ENCODE measurements around the gene PXYLP1. TPM values are rescaled to one million over a fixed set of nuclear protein-coding genes. Genes with fewer than 3 reads are reported as not detected.

PXYLP1 gene
- polyA plus RNA-seq, 1 donor from 2014 or later, result 109 TPM

DNA sequence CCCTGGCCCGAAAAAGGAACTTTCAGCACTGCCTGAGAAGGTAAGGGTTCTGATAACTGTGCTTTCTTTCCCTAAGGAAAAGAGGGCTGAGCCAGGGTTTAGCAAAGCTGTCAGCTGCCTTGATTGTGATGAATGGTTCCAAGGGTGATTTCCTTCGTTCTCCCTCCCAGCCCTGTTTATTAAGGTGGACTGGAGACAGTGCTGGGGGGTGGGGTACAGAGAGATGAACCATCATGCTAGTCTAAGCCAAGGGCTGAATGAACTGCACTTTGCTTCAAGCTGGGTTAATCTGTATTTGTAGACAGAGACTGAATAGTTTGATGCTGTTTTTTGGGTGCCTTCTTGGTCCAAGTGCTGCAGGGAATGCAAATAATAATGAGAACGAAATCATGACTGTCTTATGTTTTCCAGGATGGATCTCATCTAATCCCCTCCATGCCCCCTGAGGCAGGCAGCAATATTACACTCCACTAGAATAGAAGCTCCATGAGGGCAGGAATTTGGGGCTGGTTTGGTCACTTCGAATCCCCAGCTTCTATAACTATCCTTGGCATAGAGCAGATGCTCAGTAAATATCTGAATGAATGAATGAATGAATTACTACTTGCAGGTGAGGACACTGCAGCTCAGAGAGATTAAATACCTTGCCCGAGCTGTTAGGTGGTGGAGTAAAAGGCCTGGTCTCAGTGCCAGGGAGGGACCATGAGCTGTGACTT lies 10.9 kb downstream of the PXYLP1 start:
- no peak overlapping the region for H3K4me3 ChIP-seq (ENCODE audit: low read length)
- no peaks in the 10 kb centered on the region for H3K9me2 ChIP-seq (ENCODE audit: insufficient read depth, low read length)
- H3K4me2 ChIP-seq (ENCODE audit: low read length), result no peak overlapping the region
- no peaks in the 10 kb centered on the region for H3K9me3 ChIP-seq (ENCODE audit: low read length)
- H2AFZ ChIP-seq (ENCODE audit: low read depth, low read length), result no peak overlapping the region
- no peaks in the 10 kb centered on the region for H3K79me2 ChIP-seq (replicated peaks; ENCODE audit: insufficient read depth, low read length)
- no peak for TF ChIP-seq EZH2 (IDR thresholded peaks at IDR 0.05; ENCODE audit: borderline replicate concordance, insufficient read depth, low read length, poor library complexity, severe bottlenecking)
- TF ChIP-seq MXI1 (conservative IDR thresholded peaks at IDR 0.05; ENCODE audit: poor library complexity, severe bottlenecking), result no peak
- TF ChIP-seq EP300 (conservative IDR thresholded peaks at IDR 0.05; ENCODE audit: poor library complexity, severe bottlenecking), result no peak
- no peak for TF ChIP-seq POLR2AphosphoS5 (IDR thresholded peaks at IDR 0.05)
- TF ChIP-seq RAD21 (conservative IDR thresholded peaks at IDR 0.05), result no peak
- TF ChIP-seq SMC3 (conservative IDR thresholded peaks at IDR 0.05; ENCODE audit: poor library complexity), result no peak
- TF ChIP-seq, protein P1, sequence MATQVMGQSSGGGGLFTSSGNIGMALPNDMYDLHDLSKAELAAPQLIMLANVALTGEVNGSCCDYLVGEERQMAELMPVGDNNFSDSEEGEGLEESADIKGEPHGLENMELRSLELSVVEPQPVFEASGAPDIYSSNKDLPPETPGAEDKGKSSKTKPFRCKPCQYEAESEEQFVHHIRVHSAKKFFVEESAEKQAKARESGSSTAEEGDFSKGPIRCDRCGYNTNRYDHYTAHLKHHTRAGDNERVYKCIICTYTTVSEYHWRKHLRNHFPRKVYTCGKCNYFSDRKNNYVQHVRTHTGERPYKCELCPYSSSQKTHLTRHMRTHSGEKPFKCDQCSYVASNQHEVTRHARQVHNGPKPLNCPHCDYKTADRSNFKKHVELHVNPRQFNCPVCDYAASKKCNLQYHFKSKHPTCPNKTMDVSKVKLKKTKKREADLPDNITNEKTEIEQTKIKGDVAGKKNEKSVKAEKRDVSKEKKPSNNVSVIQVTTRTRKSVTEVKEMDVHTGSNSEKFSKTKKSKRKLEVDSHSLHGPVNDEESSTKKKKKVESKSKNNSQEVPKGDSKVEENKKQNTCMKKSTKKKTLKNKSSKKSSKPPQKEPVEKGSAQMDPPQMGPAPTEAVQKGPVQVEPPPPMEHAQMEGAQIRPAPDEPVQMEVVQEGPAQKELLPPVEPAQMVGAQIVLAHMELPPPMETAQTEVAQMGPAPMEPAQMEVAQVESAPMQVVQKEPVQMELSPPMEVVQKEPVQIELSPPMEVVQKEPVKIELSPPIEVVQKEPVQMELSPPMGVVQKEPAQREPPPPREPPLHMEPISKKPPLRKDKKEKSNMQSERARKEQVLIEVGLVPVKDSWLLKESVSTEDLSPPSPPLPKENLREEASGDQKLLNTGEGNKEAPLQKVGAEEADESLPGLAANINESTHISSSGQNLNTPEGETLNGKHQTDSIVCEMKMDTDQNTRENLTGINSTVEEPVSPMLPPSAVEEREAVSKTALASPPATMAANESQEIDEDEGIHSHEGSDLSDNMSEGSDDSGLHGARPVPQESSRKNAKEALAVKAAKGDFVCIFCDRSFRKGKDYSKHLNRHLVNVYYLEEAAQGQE (IDR thresholded peaks at IDR 0.05; ENCODE audit: borderline replicate concordance), result no peak
- TF ChIP-seq, protein P2, sequence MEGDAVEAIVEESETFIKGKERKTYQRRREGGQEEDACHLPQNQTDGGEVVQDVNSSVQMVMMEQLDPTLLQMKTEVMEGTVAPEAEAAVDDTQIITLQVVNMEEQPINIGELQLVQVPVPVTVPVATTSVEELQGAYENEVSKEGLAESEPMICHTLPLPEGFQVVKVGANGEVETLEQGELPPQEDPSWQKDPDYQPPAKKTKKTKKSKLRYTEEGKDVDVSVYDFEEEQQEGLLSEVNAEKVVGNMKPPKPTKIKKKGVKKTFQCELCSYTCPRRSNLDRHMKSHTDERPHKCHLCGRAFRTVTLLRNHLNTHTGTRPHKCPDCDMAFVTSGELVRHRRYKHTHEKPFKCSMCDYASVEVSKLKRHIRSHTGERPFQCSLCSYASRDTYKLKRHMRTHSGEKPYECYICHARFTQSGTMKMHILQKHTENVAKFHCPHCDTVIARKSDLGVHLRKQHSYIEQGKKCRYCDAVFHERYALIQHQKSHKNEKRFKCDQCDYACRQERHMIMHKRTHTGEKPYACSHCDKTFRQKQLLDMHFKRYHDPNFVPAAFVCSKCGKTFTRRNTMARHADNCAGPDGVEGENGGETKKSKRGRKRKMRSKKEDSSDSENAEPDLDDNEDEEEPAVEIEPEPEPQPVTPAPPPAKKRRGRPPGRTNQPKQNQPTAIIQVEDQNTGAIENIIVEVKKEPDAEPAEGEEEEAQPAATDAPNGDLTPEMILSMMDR (IDR thresholded peaks at IDR 0.05; ENCODE audit: poor library complexity, severe bottlenecking), result no peak
- H3K27me3 ChIP-seq (ENCODE audit: insufficient read depth, low read depth, low read length), result no peaks in the 10 kb centered on the region
- H3K36me3 ChIP-seq (ENCODE audit: insufficient read depth, low read length), result no peaks in the 10 kb centered on the region
- H3K9ac ChIP-seq (ENCODE audit: low read length), result no peak overlapping the region
- no peaks in the 10 kb centered on the region for H3F3A ChIP-seq (ENCODE audit: insufficient read depth, low read length, poor library complexity, severe bottlenecking)
- H3K27ac ChIP-seq (ENCODE audit: low read length), result no peak overlapping the region
- no peaks in the 10 kb centered on the region for H4K20me1 ChIP-seq (ENCODE audit: insufficient read depth)

DNA sequence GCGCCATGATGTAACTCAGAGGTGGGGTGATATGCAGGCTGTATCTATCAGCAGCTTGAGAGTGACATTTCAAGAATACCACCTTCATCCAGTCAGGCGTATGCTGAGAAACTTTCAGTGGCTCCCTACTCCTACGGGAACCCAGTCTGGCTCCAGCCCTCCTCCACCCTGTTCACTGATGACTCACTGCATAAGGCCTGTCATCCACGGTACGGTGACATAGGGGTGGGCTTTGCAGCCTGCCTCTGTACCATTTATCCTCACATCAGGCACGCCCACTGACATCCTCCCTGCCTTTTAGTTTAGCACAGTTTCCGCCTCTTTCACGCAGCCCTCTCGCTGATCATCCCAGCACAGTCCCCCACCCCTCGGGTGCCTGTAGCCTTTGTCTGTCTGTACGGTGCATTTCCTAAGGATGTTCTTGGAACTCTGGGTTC lies 11.7 kb downstream of the PXYLP1 start:
- Histone ChIP-seq H3K4me2 (ENCODE audit: low read length) (no peak overlapping the region), H3K27me3 (ENCODE audit: insufficient read depth, low read depth, low read length) (no peaks in the 10 kb centered on the region), H2AFZ (ENCODE audit: low read depth, low read length) (no peak overlapping the region), H3K36me3 (ENCODE audit: insufficient read depth, low read length) (no peaks in the 10 kb centered on the region), H4K20me1 (ENCODE audit: insufficient read depth) (no peaks in the 10 kb centered on the region), H3K79me2 (replicated peaks; ENCODE audit: insufficient read depth, low read length) (no peaks in the 10 kb centered on the region), H3K27ac (ENCODE audit: low read length) (no peak overlapping the region), H3F3A (ENCODE audit: insufficient read depth, low read length, poor library complexity, severe bottlenecking) (no peaks in the 10 kb centered on the region), H3K9me3 (ENCODE audit: low read length) (no peaks in the 10 kb centered on the region), H3K4me3 (ENCODE audit: low read length) (no peak overlapping the region), H3K9ac (ENCODE audit: low read length) (no peak overlapping the region), H3K9me2 (ENCODE audit: insufficient read depth, low read length) (no peaks in the 10 kb centered on the region)
- TF ChIP-seq EZH2 (IDR thresholded peaks at IDR 0.05; ENCODE audit: borderline replicate concordance, insufficient read depth, low read length, poor library complexity, severe bottlenecking) (no peak), POLR2AphosphoS5 (IDR thresholded peaks at IDR 0.05) (no peak), RAD21 (conservative IDR thresholded peaks at IDR 0.05) (no peak), MXI1 (conservative IDR thresholded peaks at IDR 0.05; ENCODE audit: poor library complexity, severe bottlenecking) (no peak), EP300 (conservative IDR thresholded peaks at IDR 0.05; ENCODE audit: poor library complexity, severe bottlenecking) (no peak), TAF1 (IDR thresholded peaks at IDR 0.05; ENCODE audit: low read depth) (no peak), SMC3 (conservative IDR thresholded peaks at IDR 0.05; ENCODE audit: poor library complexity) (no peak)
- TF ChIP-seq, protein P1 (IDR thresholded peaks at IDR 0.05; ENCODE audit: borderline replicate concordance), result no peak

Data from neural cell (in vitro differentiated cells).